Colonic mucosa (tissue), 4 donors: ENCODE results near the gene BRD8. TPM values are rescaled to one million over a fixed set of nuclear protein-coding genes. Genes with fewer than 3 reads are reported as not detected.
"Not testable (repeated sequence)": the region's sequence is repeated elsewhere in the genome, so short reads cannot be mapped to it uniquely, and the experiment has no call there.

Experiments used
- DNase-seq: peaks from one replicate; pipeline ENCODE4 v3.0.0-alpha.2; 2020
- H3K27ac ChIP-seq: fragments of 200-600 bp; one replicate; pipeline ENCODE4 v1.8.0; 2021
- H3K27me3 ChIP-seq: fragments of 200-600 bp; one replicate; pipeline ENCODE4 v1.8.0; 2021
- H3K36me3 ChIP-seq: fragments of 200-600 bp; one replicate; pipeline ENCODE4 v1.8.0; 2021
- H3K4me1 ChIP-seq: fragments of 200-600 bp; one replicate; pipeline ENCODE4 v1.8.0; 2021; ENCODE audit warnings: mild to moderate bottlenecking
- H3K4me3 ChIP-seq: fragments of 200-600 bp; one replicate; pipeline ENCODE4 v1.8.0; 2021
- H3K9ac ChIP-seq, 2 donors: one replicate each; pipeline ENCODE4 v1.7.0; 2013; ENCODE audit warnings: control low read depth in 2 of 2, low read depth in 2 of 2, low read length in 2 of 2
- H3K9me3 ChIP-seq: fragments of 200-600 bp; one replicate; pipeline ENCODE4 v1.8.0; 2021
- intact Hi-C: fragments of 100-400 bp; cut with DNase I; formaldehyde crosslinking; loops from one replicate; pipeline ENCODE4 v1.14.1; 2022
- total RNA-seq, 2 donors: library from RNA; stranded (reverse); fragmentation: NEBNext Ultra II Directional in 1 of 2; extraction: Animal tissue kit (Norgen Biotek cat#: 25700) in 1 of 2; gene quantifications; one replicate each; pipeline ENCODE4 v1.2.1, GENCODE V29; 2021
- TF ChIP-seq, protein P1 (sequence below): fragments of 200-600 bp; IDR thresholded peaks from one replicate; pipeline ENCODE4 v1.8.0; 2022; ENCODE audit warnings: antibody characterized with exemption, mild to moderate bottlenecking
- donor health status: healthy.
- donor health status: DM: no; HTN: no; CAD: no.
- donor health status: DM: no; HTN: no; CAD: no.

BRD8 gene
- total RNA-seq, 2 donors from 2014 or later, result 32.5 to 65.9 TPM

DNA sequence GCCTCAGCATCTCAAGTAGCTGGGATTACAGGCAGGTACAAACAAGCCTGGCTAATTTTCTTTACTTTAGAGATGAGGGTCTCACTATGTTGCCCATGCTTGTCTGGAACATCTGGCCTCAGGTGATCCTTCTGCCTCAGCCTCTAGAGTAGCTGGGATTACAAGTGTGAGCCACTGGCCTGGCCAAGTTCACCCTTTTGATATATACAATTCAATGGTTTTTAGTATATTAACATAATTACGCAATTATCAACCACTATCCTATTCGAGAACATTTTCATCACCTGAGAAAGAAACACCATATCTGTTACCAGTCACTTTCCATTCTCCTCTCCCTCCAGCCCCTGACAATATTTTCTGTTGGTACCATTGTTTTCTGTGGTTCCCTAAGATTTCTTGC lies 38.4 kb upstream of the BRD8 start:
- Histone ChIP-seq H3K4me3 (no peak overlapping the region), H3K9me3 (no peaks in the 10 kb centered on the region), H3K36me3 (no peaks in the 10 kb centered on the region), H3K27me3 (no peaks in the 10 kb centered on the region), H3K4me1 (peaks cover 8% of the 10 kb centered on the region), H3K27ac (no peak overlapping the region), H3K9ac (no peak overlapping the region)
- no peak for DNase-seq
- intact Hi-C loops, result no loop called here
- TF ChIP-seq, protein P1, sequence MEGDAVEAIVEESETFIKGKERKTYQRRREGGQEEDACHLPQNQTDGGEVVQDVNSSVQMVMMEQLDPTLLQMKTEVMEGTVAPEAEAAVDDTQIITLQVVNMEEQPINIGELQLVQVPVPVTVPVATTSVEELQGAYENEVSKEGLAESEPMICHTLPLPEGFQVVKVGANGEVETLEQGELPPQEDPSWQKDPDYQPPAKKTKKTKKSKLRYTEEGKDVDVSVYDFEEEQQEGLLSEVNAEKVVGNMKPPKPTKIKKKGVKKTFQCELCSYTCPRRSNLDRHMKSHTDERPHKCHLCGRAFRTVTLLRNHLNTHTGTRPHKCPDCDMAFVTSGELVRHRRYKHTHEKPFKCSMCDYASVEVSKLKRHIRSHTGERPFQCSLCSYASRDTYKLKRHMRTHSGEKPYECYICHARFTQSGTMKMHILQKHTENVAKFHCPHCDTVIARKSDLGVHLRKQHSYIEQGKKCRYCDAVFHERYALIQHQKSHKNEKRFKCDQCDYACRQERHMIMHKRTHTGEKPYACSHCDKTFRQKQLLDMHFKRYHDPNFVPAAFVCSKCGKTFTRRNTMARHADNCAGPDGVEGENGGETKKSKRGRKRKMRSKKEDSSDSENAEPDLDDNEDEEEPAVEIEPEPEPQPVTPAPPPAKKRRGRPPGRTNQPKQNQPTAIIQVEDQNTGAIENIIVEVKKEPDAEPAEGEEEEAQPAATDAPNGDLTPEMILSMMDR, result no peak

DNA sequence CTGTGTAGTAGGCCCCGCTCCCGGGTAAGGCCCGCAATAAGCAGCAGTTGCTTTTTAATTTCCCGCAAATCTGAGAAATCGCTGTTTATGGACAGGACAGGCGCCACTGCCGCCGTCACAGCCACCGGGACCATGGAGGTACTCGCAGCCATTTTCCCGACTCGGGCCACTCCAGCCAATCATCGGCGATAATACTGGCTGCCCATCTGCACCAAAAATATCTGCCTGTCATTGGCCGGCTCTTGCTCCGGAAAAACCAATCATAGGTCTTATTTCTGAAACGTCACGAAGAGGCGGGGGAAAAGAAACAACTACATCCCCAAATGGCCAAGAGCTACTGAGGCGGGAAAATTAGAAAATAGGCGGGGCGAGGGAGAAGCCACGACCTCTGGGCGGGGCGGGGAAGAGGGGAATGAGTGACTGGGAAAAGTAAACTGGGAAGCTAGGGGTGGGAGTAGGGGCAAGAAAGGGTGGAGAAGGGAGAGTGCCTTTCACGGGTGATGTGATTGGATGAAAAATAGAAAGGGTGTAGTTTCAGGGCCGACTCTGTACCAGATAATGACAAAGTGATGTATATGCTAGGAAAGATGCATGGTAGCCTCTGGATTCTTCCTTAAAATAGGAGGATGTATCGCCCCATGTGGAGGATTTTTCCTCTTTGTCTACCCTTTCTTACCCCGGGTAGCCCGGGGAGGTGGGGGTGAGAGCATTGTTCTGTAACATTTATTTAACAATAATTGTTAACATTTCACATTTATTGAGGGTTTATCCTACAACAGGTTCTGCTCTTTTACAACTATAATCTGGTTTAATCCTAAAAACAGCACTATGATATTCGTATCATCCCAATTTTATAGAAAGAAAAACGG lies 35.0 kb upstream of the BRD8 start, which contains the start of gene CDC23:
CDC23 (minus strand) TSS at position 163 of the 869 bp plus-strand sequence; CDS start at position 152, 11 bp downstream.
- Histone ChIP-seq H3K27me3 (no peaks in the 10 kb centered on the region), H3K27ac (peak within 1 kb of the TSS; percentile 69), H3K4me1 (peaks cover 8% of the 10 kb centered on the region), H3K9me3 (no peaks in the 10 kb centered on the region), H3K4me3 (peak within 1 kb of the TSS; percentile 99), H3K36me3 (no peaks in the 10 kb centered on the region), H3K9ac (peak within 1 kb of the TSS; percentile 84 to 86)
- TF ChIP-seq, protein P1, result no peak
- DNase-seq, result peak; percentile 96
- intact Hi-C loops, result no loop called here

- no peaks in the 10 kb centered on the region for H3K36me3 ChIP-seq
- H3K4me1 ChIP-seq, result peaks cover 8% of the 10 kb centered on the region
- peak overlapping the region; percentile 99 for H3K4me3 ChIP-seq
- peak overlapping the region; percentile 69 for H3K27ac ChIP-seq
- H3K27me3 ChIP-seq, result no peaks in the 10 kb centered on the region
- TF ChIP-seq, protein P1, result no peak
- DNase-seq, result no peak
- intact Hi-C loops, result no loop called here
- H3K9ac ChIP-seq, result peak overlapping the region; percentile 84 to 86
- H3K9me3 ChIP-seq, result no peaks in the 10 kb centered on the region
These were observed 34.4 kb upstream of the BRD8 start for GRCh38 chr5:138212828-138213160.

GRCh38 chr5:138210985-138211384 lies 32.6 kb upstream of the BRD8 start:
- H3K9ac ChIP-seq, result no peak overlapping the region
- peaks cover 8% of the 10 kb centered on the region for H3K4me1 ChIP-seq
- no peaks in the 10 kb centered on the region for H3K36me3 ChIP-seq
- no peak overlapping the region for H3K4me3 ChIP-seq
- H3K27ac ChIP-seq, result no peak overlapping the region
- TF ChIP-seq, protein P1, result no peak
- H3K27me3 ChIP-seq, result no peaks in the 10 kb centered on the region
- intact Hi-C loops, result no loop called here
- H3K9me3 ChIP-seq, result no peaks in the 10 kb centered on the region
- DNase-seq, result no peak

DNA sequence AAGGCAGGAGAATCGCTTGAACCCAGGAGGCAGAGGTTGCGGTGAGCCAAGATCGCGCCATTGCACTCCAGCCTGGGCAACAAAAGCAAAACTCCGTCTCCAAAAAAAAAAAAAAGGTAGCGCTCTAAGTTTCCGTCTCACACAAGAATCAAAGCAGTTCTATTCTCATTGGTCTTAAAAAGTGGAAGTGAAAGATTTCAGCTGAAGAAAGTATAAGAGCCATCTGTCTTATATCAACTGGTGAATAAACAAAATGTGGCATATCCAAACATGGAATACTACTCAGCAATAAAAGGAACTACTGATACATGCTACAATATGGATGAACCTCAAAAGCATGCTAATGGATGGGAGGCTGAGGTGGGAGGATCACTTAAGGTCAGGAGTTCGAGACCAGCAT lies 15.4 kb upstream of the BRD8 start:
- H3K9ac ChIP-seq, H3K36me3 ChIP-seq, DNase-seq, H3K27me3 ChIP-seq, H3K4me1 ChIP-seq, intact Hi-C loops, H3K27ac ChIP-seq, H3K9me3 ChIP-seq, H3K4me3 ChIP-seq: not testable (repeated sequence)

- Histone ChIP-seq H3K4me1 (no peaks in the 10 kb centered on the region), H3K9ac (no peak overlapping the region), H3K27me3 (no peaks in the 10 kb centered on the region), H3K36me3 (no peaks in the 10 kb centered on the region), H3K9me3 (no peaks in the 10 kb centered on the region), H3K4me3 (no peak overlapping the region), H3K27ac (no peak overlapping the region)
- TF ChIP-seq, protein P1, result no peak
- no peak for DNase-seq
- intact Hi-C loops, result no loop called here
These were observed 14.4 kb upstream of the BRD8 start for GRCh38 chr5:138192826-138193225.
